Subcutaneous preadipocyte (primary cell): Measurements from ENCODE around the gene TP53TG3. TPM values are rescaled to one million over a fixed set of nuclear protein-coding genes. Genes with fewer than 3 reads are reported as not detected.

Source experiments
- small RNA-seq: library from RNA; depleted of rRNA; stranded (forward); fragments of <200 nt; gene quantifications from one replicate; pipeline ENCODE3, GENCODE V24; 2012
- total RNA-seq: library from RNA; depleted of rRNA; stranded (reverse); fragments of >200 nt; gene quantifications from 2 replicates; pipeline ENCODE4 v1.2.3, GENCODE V29; 2012

TP53TG3 gene
- 1.4 TPM in 1 of 2 replicates, not detected in the other for total RNA-seq

GRCh38 chr16:32676065-32676464, at the start of gene TP53TG3:
TSS of gene TP53TG3 (minus strand) at chr16:32676165. CDS start at chr16:32676097, 68 bp downstream.

Small RNA genes within 50 kb of the gene (small RNA-seq; reads per million reads assigned to genes)
- gene AC138907.6: not detected
